IMR-90 (cell line): ENCODE measurements around the gene RALGPS1. TPM values are rescaled to one million over a fixed set of nuclear protein-coding genes. Genes with fewer than 3 reads are reported as not detected.

ENCODE experiments used
- ATAC-seq: fragments of 200-7000 bp; cut with Tn5 transposase; 2 replicates; pipeline ENCODE4 v1.9.1; 2020; ENCODE audit warnings: low read depth, mild to moderate bottlenecking, moderate library complexity
- BruUV-seq: library from RNA; stranded (reverse); fragments of 400-500 nt; replicated peaks from 2 replicates; lab custom pipeline; 2021; lab: Mats Ljungman, UMichigan
- CTCF ChIA-PET: fragments of 300-600 bp; formaldehyde crosslinking; extraction: SDS; loops from one replicate; lab custom pipeline; 2021; ENCODE audit warnings: antibody characterized with exemption; lab: Yijun Ruan, JAX
- POLR2A ChIA-PET: fragments of 300-600 bp; sonication (Branson Sonifier 250); formaldehyde crosslinking; loops from one replicate; lab custom pipeline; 2022; ENCODE audit warnings: antibody characterized with exemption; ENCODE audit not compliant: unreplicated experiment; lab: Charles Lee
- DNase-seq: peaks from one replicate; pipeline ENCODE4 v3.0.0; 2013
- H2AFZ ChIP-seq: replicated peaks from 2 replicates; pipeline ENCODE3; 2013; ENCODE audit warnings: low read length, mild to moderate bottlenecking; ENCODE audit not compliant: poor library complexity
- H2AK5ac ChIP-seq: 2 replicates; pipeline ENCODE4 v1.6.1; 2013; ENCODE audit warnings: low read depth, low read length, inconsistent platforms
- H2AK9ac ChIP-seq: replicated peaks from 2 replicates; pipeline ENCODE3; 2013; ENCODE audit warnings: mild to moderate bottlenecking, low read depth, low read length, moderate library complexity; ENCODE audit not compliant: poor library complexity
- H2BK120ac ChIP-seq: 2 replicates; pipeline ENCODE4 v1.6.1; 2013; ENCODE audit warnings: low read depth, low read length, inconsistent platforms
- H2BK15ac ChIP-seq: 3 replicates; pipeline ENCODE4 v1.6.1; 2013; ENCODE audit warnings: low read depth, low read length, inconsistent platforms
- H2BK20ac ChIP-seq: 2 replicates; pipeline ENCODE4 v1.6.1; 2013; ENCODE audit warnings: low read depth, mild to moderate bottlenecking, inconsistent platforms, low read length, moderate library complexity
- H2BK5ac ChIP-seq: 2 replicates; pipeline ENCODE4 v1.6.1; 2013; ENCODE audit warnings: mild to moderate bottlenecking, low read depth, low read length, inconsistent platforms; ENCODE audit not compliant: poor library complexity, severe bottlenecking
- H3K14ac ChIP-seq: replicated peaks from 2 replicates; pipeline ENCODE4 v1.6.1; 2013; ENCODE audit warnings: low read depth, low read length, inconsistent platforms
- H3K18ac ChIP-seq: 2 replicates; pipeline ENCODE4 v1.6.1; 2013; ENCODE audit warnings: low read depth, low read length, control low read depth
- H3K23ac ChIP-seq: 2 replicates; pipeline ENCODE4 v1.6.1; 2013; ENCODE audit warnings: low read depth, low read length, inconsistent platforms
- H3K27ac ChIP-seq: 2 replicates; pipeline ENCODE4 v1.5.1; 2013; ENCODE audit warnings: mild to moderate bottlenecking, control low read depth, low read length; ENCODE audit not compliant: insufficient read depth
- H3K27me3 ChIP-seq: 2 replicates; pipeline ENCODE4 v1.6.1; 2013; ENCODE audit warnings: low read length; ENCODE audit not compliant: control insufficient read depth, insufficient read depth
- H3K36me3 ChIP-seq: 2 replicates; pipeline ENCODE4 v1.6.1; 2013; ENCODE audit warnings: low read length, mixed read lengths; ENCODE audit not compliant: control insufficient read depth, insufficient read depth
- H3K4ac ChIP-seq: 2 replicates; pipeline ENCODE4 v1.6.1; 2013; ENCODE audit warnings: low read depth, low read length, inconsistent platforms
- H3K4me1 ChIP-seq: 2 replicates; pipeline ENCODE4 v1.6.1; 2013; ENCODE audit warnings: low read length, mixed read lengths; ENCODE audit not compliant: control insufficient read depth, insufficient read depth
- H3K4me2 ChIP-seq: 2 replicates; pipeline ENCODE4 v1.6.1; 2013; ENCODE audit warnings: low read depth, mild to moderate bottlenecking, control low read depth, low read length, moderate library complexity
- H3K4me3 ChIP-seq: 2 replicates; pipeline ENCODE4 v1.5.1; 2013; ENCODE audit warnings: low read depth, mild to moderate bottlenecking, control low read depth, low read length, moderate library complexity; ENCODE audit not compliant: insufficient read depth
- H3K56ac ChIP-seq: 2 replicates; pipeline ENCODE4 v1.6.1; 2013; ENCODE audit warnings: low read length, inconsistent platforms; ENCODE audit not compliant: insufficient read depth; ENCODE audit errors: extremely low read depth
- H3K79me1 ChIP-seq, 2 experiments: 2 replicates each; pipeline ENCODE4 v1.6.1; 2013; ENCODE audit warnings: low read length in 2 of 2, inconsistent platforms in 1 of 2, low read depth in 1 of 2
- H3K9ac ChIP-seq: 2 replicates; pipeline ENCODE4 v1.6.1; 2013; ENCODE audit warnings: low read depth, low read length, control low read depth
- H3K9me1 ChIP-seq: 2 replicates; pipeline ENCODE4 v1.6.1; 2013; ENCODE audit warnings: low read length, inconsistent platforms; ENCODE audit not compliant: insufficient read depth
- H3K9me3 ChIP-seq: 2 replicates; pipeline ENCODE4 v1.6.1; 2013; ENCODE audit warnings: low read length; ENCODE audit not compliant: control insufficient read depth, insufficient read depth
- H4K20me1 ChIP-seq: 2 replicates; pipeline ENCODE4 v1.6.1; 2013; ENCODE audit warnings: low read length, inconsistent platforms; ENCODE audit not compliant: insufficient read depth
- H4K5ac ChIP-seq: 2 replicates; pipeline ENCODE4 v1.6.1; 2013; ENCODE audit warnings: mild to moderate bottlenecking, low read depth, low read length, control low read depth
- H4K8ac ChIP-seq, 2 experiments: 2 replicates each; pipeline ENCODE4 v1.6.1; 2013; ENCODE audit warnings: low read depth in 2 of 2, low read length in 2 of 2, control low read depth in 1 of 2, inconsistent platforms in 1 of 2
- H4K91ac ChIP-seq: 2 replicates; pipeline ENCODE4 v1.6.1; 2013; ENCODE audit warnings: low read depth, low read length, inconsistent platforms; ENCODE audit not compliant: insufficient read depth
- BHLHE40 ChIP-seq: fragments of 150-350 bp; IDR thresholded peaks from 2 replicates; pipeline ENCODE4 v1.6.1; 2016; ENCODE audit warnings: mild to moderate bottlenecking, low read depth, low read length
- CHD1 ChIP-seq: IDR thresholded peaks from 2 replicates; pipeline ENCODE4 v1.6.1; 2012; ENCODE audit warnings: low read depth, low read length, improper control_type of control experiment
- ELK1 ChIP-seq: fragments of 150-350 bp; IDR thresholded peaks from 2 replicates; pipeline ENCODE4 v1.6.1; 2016; ENCODE audit warnings: low read depth, mild to moderate bottlenecking, low read length, moderate library complexity, borderline replicate concordance
- RAD21 ChIP-seq: IDR thresholded peaks from 2 replicates; pipeline ENCODE4 v1.6.1; 2012; ENCODE audit warnings: low read length, improper control_type of control experiment
- RFX5 ChIP-seq: IDR thresholded peaks from 2 replicates; pipeline ENCODE4 v1.8.0; 2012; ENCODE audit warnings: low read depth, mild to moderate bottlenecking, low read length, moderate library complexity
- WGBS, 2 experiments: methylation state at CpG; one replicate each; pipeline versions ENCODE4 v1.1.5 to v1.1.7; 2013; ENCODE audit warnings: missing lambda C conversion rate in 2 of 2; ENCODE audit not compliant: insufficient read length in 1 of 2; ENCODE audit errors: extremely low coverage in 2 of 2; 5-methylcytosine and 5-hydroxymethylcytosine counted together
- dilution Hi-C: fragments of 300-500 bp; cut with HindIII; formaldehyde crosslinking; loops from one replicate; pipeline ENCODE4 v1.14.3; 2018; ENCODE audit warnings: low sequenced_read_pairs; ENCODE audit not compliant: unreplicated experiment
- in situ Hi-C: fragments of 300-500 bp; cut with MboI; formaldehyde crosslinking; loops from 3 replicates; pipeline ENCODE4 v1.14.3; 2019; ENCODE audit warnings: low sequenced_read_pairs, inconsistent platforms, mixed read lengths
- intact Hi-C: fragments of 100-400 bp; cut with micrococcal nuclease; formaldehyde crosslinking; loops from 2 replicates; pipeline ENCODE4 v1.10.0; 2022
- polyA plus RNA-seq, 3 experiments: library from polyadenylated mRNA; depleted of rRNA; stranded (reverse); fragments of >200 nt; gene quantifications; 2 replicates each; pipeline ENCODE4 v1.2.3, GENCODE V29; 2012; ENCODE audit warnings: low replicate concordance in 1 of 3
- total RNA-seq: library from RNA; depleted of rRNA; stranded (reverse); fragments of >200 nt; gene quantifications from 2 replicates; pipeline ENCODE4 v1.2.3, GENCODE V29; 2012

The RALGPS1 gene
- total and polyA plus RNA-seq, 2 of the 4 experiments (the other 2 are of a cell fraction) = 0.90 to 2.8 TPM

- DNase-seq (no peak), ATAC-seq (no peak)
- intact Hi-C loops = no loop called here
- in situ Hi-C loops = no loop called here
- Histone ChIP-seq H2AFZ (no peak overlapping the region), H3K27me3 (no peaks in the 10 kb centered on the region), H3K18ac (no peak overlapping the region), H3K9me3 (no peaks in the 10 kb centered on the region), H4K20me1 (no peaks in the 10 kb centered on the region), H2BK15ac (no peak overlapping the region), H3K9ac (no peak overlapping the region), H3K27ac (no peak overlapping the region), H2AK9ac (no peak overlapping the region), H3K14ac (no peak overlapping the region), H3K36me3 (no peaks in the 10 kb centered on the region), H4K91ac (no peak overlapping the region), H3K56ac (no peak overlapping the region), H3K4ac (no peak overlapping the region), H4K8ac (no peak overlapping the region), H2AK5ac (peak overlapping the region; percentile 47; the same call in 1 of the 2 replicates), H3K4me1 (peaks cover 8% of the 10 kb centered on the region), H2BK5ac (no peak overlapping the region), H4K5ac (no peak overlapping the region), H3K79me1 (no peaks in the 10 kb centered on the region), H2BK120ac (no peak overlapping the region), H3K4me3 (no peak overlapping the region), H2BK20ac (no peak overlapping the region), H3K23ac (no peak overlapping the region), H3K9me1 (peaks cover 15% of the 10 kb centered on the region), H3K4me2 (no peak overlapping the region)
- dilution Hi-C loops = no loop called here
- POLR2A ChIA-PET = no interaction called here
- WGBS, 2 experiments = 80% methylated on average over 1 of the region's 4 CpGs; no CpG with 5 or more reads in 1 of the 2 experiments
- CTCF ChIA-PET = no interaction called here
- no TSS peak for BruUV-seq
- TF ChIP-seq RAD21 = no peak
- no peak for TF ChIP-seq ELK1
- TF ChIP-seq CHD1 = no peak
- no peak for TF ChIP-seq BHLHE40
- TF ChIP-seq RFX5 = no peak
Observed at GRCh38 chr9:127059765-127060361, 145.3 kb downstream of the RALGPS1 start.
